Stimulated activated CD4-positive, alpha-beta T cell treated with anti-CD3 and anti-CD28 coated beads, Interleukin-2, amount 100 ng/mL, for 24 hours (primary cell): Measurements from ENCODE around the gene HRH3.

Experiments
- DNase-seq, 2 donors: peaks; one replicate each; pipeline ENCODE4 v3.0.0-alpha.2; 2020

Gene HRH3

GRCh38 chr20:62243906-62244515 lies 23.9 kb upstream of the HRH3 start:
- no peak for DNase-seq

GRCh38 chr20:62243106-62243505 lies 23.0 kb upstream of the HRH3 start:
- DNase-seq, result no peak

- DNase-seq, result no peak
These were observed 22.1 kb upstream of the HRH3 start for GRCh38 chr20:62242176-62242575.

GRCh38 chr20:62241506-62241905 lies 21.4 kb upstream of the HRH3 start:
- DNase-seq, result no peak

GRCh38 chr20:62240020-62240685 lies 20.1 kb upstream of the HRH3 start:
- DNase-seq, result no peak

- no peak for DNase-seq
These were observed 19.3 kb upstream of the HRH3 start for GRCh38 chr20:62239278-62239879.

- DNase-seq, result peak in 1 of 2 donors; percentile 12
These were observed 18.6 kb upstream of the HRH3 start for GRCh38 chr20:62238569-62239277.

GRCh38 chr20:62237801-62238568 lies 17.9 kb upstream of the HRH3 start, which contains the start of gene OSBPL2:
OSBPL2 (plus strand) TSS chr20:62238521; CDS start chr20:62256185, 17,664 bp downstream.
- peak; percentile 100 for DNase-seq

GRCh38 chr20:62237514-62237800 lies 17.4 kb upstream of the HRH3 start:
- DNase-seq, result no peak

GRCh38 chr20:62236766-62237513 lies 16.9 kb upstream of the HRH3 start:
- no peak for DNase-seq

- no peak for DNase-seq
These were observed 16.1 kb upstream of the HRH3 start for GRCh38 chr20:62236200-62236599.

- no peak for DNase-seq
These were observed 15.7 kb upstream of the HRH3 start for GRCh38 chr20:62235777-62236157.

GRCh38 chr20:62235001-62235776 lies 15.1 kb upstream of the HRH3 start:
- no peak for DNase-seq

- no peak for DNase-seq
These were observed 14.3 kb upstream of the HRH3 start for GRCh38 chr20:62234339-62234738.

- no peak for DNase-seq
These were observed 13.6 kb upstream of the HRH3 start for GRCh38 chr20:62233684-62234083.

GRCh38 chr20:62232770-62233645 lies 12.9 kb upstream of the HRH3 start:
- no peak for DNase-seq

GRCh38 chr20:62232194-62232593 lies 12.1 kb upstream of the HRH3 start:
- DNase-seq, result no peak

GRCh38 chr20:62231292-62231691 lies 11.2 kb upstream of the HRH3 start:
- no peak for DNase-seq

GRCh38 chr20:62230696-62231095 lies 10.6 kb upstream of the HRH3 start:
- DNase-seq, result no peak

GRCh38 chr20:62230276-62230675 lies 10.2 kb upstream of the HRH3 start:
- no peak for DNase-seq

GRCh38 chr20:62229667-62230066 lies 9.6 kb upstream of the HRH3 start:
- no peak for DNase-seq
